Forelimb muscle (tissue), 1 donor: Measurements from ENCODE around the gene RASGRF2. TPM values are rescaled to one million over a fixed set of nuclear protein-coding genes. Genes with fewer than 3 reads are reported as not detected.

Source experiments
- DNase-seq: peaks from one replicate; pipeline ENCODE4 v3.0.0-alpha.2; 2013; ENCODE audit warnings: low read depth
- polyA plus RNA-seq: library from polyadenylated mRNA; unstranded; fragments of 120-200 nt; gene quantifications from one replicate; pipeline ENCODE4 v1.2.1, GENCODE V29; 2013; ENCODE audit not compliant: insufficient read length

Gene RASGRF2
- polyA plus RNA-seq, 1 donor = 0.82 TPM

DNA sequence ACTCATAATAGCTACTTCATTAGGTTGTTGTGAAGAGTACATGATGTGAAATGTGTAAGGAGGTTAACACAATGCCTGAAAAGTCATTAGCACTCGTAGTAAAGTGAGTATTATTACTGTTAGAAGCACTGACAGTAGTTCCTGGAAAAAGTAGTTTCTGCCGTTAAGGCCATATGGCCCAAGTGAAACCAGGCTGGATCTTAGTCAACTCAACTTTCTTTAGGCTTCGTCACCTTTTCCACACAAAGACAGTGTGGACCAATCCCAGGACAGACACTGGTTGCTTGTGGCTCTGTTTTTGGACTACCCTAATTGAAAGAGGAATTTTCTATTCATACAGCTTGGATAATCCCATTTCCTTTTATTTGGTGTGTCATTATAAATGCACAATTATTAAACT lies 243.6 kb downstream of the RASGRF2 start:
- DNase-seq = no peak

DNA sequence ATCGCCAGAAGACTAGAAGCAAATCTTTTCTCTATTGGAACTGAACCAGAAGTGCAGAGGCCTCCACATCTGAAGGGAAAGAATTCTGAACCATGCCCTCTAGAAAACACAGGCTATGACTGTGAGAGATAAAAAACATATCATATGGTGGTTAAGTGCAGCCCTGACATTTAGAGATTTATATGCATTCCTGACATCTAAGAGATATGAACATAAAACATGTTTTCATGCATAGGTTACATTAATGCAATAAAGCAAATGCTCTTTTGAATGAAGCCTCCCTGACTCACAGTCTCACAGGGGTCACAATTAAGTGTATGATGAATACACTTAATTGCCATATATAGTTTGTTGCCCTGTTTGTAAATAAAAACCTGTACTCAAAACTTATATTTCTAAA lies 244.0 kb downstream of the RASGRF2 start:
- DNase-seq = no peak

DNA sequence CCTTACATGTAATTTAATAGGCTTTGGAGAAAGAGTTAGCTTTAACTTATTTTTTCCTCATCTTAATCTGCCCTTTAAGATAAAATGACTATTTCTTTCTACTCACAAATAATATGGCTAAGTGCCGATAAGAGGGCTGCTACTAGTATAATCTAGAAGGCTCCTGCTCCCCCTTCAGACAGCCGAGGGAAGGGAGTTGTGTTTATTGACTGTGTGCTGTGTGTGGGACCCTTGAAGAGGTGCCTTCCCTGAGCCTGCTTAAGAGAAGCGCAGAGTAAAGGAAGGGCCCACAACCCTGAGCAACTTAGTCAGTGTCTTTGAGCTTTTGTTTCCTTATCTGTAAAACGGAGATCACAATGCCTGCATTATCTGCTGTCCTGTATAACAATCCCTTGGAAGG lies 244.9 kb downstream of the RASGRF2 start:
- no peak for DNase-seq

DNA sequence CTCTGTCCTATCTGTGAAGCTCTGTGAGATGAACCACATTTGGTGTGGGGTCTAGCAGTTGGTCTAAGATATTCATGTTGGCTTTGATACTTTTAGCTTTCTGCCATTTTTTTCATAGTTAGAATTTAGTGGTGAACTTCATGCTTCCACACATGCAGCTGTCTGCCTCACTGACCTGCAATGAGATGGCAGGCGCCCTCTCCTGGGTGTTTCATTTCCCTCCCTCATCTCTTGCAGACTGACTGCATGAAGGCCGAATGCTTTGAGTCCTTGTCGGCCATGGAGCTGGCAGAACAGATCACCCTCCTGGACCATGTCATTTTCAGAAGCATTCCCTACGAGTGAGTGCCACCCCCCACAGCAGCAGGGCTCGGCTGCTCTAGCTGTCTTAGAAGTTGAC lies 246.8 kb downstream of the RASGRF2 start:
- DNase-seq = no peak

DNA sequence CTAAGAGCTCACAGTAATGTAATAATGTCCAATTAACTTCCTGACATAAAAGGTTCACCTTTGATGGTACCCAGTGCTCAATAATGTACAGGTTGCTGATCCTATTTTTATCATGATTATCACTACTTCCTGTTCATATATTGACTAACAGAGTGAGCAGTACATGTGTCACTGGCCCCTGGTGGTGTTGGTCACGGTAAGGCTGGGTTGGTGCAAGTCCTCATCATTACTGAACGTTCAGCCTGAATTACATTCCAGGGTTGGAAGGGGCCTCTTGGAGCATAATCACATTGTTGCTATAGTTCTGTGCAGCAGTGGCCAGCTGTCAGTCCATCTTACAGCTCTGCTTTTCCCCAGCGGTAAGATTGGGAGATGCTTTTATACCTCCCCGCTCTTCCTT lies 248.7 kb downstream of the RASGRF2 start:
- DNase-seq = no peak

DNA sequence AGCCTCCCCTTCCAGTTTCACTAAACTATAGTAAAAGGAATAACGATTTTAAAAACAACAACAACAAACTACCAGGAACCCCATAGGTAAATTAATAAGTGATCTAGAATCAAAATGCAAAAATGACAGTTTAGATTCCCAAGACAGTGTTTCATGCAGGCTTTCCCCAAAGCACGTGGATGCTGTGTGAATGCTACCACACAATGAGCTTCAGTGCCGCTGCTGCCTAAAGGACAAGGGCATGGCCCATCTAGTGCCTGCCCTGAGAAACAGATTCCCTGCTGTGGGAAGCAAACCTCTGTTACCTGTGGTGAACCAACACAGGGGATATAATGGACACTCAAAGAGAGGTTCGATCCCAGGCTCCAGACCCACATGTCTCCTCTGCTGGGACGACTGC lies 249.2 kb downstream of the RASGRF2 start:
- no peak for DNase-seq

DNA sequence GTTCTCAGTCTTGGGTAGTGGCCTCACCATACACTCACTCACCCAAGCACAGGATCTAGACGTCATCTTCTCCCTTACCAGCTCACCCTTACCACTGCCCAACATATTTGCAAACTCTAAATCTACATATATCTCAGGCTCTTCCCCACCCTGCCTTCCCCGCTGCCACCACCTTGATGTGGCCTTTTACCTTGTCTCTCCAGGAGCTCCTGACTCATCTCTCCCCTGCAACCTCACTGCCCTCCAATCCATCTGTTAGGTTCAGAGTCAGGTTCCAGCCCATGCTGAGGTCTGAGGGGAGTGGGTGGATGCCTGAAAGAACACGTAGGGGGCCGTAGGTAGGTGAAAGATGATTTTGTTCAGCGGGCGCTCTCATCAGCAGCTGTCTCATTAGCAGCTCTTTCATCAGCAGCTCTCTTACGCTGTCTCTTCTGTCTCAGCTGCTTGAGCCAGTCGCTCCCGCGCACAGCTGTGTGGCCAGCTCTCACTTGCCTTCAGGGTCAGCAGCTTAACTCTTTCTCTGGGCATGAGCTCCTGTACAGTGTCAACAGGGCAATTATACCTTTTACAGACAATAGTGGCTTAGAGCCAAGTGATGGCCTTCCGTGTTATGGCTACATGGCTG lies 249.8 kb downstream of the RASGRF2 start:
- no peak for DNase-seq

DNA sequence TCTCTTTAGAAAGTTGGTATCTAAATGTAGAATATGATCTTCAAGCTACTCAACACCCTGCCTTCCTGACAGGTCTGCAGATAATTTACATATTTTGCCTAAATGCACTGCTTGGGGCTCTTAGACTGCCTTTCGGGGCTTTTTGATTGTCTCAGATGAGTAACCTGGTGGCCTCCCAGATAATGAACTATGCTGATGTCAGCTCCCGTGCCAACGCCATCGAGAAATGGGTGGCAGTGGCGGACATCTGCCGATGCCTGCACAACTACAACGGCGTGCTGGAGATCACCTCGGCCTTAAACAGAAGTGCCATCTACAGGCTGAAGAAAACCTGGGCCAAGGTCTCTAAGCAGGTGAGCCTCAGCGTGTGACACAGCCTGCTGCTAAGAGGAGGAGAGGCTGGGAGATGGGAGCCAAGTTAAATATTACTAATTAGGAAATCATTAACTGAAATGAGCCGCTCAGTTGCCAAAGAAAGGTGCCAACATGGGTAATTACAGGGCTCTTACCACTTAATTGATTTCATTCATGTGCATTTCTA lies 252.1 kb downstream of the RASGRF2 start:
- no peak for DNase-seq

DNA sequence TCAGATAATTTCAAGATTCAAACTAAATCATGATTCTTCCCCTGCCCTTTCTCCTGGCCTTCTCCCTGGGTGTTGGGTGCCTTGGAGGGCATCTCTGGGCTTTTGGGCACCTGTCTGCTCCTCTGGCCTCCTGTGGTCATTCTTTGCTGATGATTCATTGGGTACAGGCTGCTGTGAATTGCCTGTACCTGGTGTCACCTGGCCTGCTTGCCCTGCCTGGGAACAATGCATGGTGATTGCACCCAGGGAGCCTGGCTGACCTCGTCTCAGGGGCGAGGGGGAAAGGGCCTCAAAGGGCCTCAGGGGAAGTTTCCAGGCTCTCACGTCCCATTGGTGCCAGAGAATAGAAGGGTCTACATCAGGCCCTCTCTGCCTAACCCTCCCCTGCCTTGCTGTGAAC lies 252.9 kb downstream of the RASGRF2 start:
- no peak for DNase-seq

DNA sequence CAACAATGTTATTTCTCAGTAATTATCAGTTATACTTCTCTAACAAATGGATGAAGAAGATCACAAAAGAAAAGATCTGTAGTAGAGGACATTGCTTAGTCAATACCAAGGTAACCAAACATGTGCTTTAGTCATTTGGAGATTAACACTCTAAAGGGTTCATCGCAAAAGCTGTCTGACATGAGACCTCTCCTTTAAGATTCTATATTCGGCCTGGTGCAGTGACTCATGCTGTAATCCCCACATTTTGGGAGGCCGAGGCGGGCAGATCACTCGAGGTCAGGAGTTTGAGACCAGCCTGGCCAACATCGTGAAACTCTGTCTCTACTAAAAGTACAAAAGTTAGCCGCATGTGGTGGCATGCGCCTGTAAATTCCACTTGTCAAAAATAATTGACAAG lies 254.7 kb downstream of the RASGRF2 start:
- no peak for DNase-seq

DNA sequence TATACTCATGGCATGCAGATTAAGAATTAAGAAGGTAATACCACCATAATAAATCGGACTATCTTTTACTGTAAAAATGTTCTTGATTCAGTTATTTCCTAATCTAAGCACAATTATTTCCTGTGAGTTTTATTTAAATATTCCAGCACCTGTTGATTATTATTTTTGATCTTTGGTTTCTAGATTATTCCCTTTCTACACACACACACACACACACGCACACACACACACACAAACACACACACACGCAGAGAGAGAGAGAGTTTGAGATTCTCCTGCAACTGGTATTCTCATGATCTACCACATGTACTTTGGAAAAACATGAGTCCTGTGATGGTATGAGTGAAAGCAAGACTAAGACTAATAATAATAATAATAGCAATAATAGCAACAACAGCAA lies 256.0 kb downstream of the RASGRF2 start:
- no peak for DNase-seq

DNA sequence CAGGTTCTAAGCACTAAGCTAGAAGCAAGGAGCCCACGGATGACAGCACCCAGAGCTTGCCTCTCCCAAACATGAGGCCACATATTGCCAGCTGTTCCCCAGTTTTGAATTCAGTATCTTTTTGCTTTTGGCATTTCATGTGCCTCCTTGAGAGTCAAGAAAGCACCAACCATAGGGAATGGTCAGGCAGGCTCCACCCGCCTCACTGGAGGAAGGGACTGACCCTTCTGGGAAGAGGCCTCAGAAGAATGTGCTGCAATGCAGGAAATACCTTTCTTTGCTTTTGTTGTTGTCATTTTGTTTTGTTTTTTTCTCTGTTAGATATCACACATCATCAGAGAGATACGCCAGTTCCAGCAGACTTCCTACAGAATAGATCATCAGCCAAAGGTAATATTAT lies 259.2 kb downstream of the RASGRF2 start:
- DNase-seq = no peak

DNA sequence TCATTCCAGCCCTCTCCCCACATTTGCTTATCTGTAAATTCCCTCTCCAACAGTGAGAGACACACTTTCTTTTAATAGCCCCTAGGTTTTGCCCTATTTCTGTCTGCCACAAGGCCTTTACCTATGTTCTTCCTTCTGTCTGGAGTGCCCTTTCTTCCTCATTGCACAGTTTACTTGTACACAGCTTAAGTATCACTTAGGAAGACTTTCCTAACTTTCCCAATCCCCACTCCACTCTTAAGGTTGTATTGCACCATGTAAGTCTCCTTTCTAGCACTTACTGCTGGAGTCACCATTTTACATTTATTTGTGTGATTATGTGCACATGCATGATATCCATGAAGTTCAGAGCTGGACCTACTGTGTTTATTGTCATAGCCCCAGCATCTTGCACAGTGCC lies 262.1 kb downstream of the RASGRF2 start:
- DNase-seq = no peak

DNA sequence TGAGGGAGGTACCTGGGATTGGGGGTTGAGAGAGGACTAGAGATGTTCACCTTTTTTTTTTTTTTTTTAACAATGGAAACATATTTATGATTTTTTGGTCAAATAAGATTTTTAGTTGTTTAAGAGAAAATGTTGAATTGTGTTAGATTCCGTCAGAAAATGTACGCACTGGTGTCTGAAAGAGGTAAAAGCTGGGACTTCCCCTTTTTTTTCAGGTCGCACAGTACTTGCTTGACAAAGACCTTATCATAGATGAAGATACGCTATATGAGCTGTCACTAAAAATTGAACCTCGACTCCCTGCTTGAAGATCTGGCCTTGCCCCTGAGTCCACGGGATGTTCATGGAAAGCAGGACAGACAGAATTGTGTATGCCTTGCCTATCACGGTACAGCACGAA lies 265.3 kb downstream of the RASGRF2 start:
- no peak for DNase-seq

DNA sequence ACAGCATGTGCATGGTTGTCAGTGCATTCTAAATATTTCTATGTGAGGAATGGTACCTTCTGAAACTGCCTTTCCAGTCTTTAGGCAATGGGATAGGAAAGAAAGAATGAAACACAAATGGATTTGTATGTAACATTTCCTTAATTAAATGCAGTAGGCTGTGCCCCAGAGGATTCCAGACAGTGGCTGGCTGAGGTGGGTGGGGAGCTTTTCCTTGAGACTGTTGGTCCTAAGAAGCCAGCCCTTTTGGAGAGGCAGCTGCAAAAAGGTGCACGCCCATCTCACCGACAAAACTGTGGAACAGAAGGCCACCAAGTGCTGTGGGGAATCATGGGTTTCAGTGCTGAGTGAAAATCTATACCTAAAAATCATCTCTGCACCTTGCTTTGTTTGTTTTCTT lies 266.1 kb downstream of the RASGRF2 start:
- no peak for DNase-seq

DNA sequence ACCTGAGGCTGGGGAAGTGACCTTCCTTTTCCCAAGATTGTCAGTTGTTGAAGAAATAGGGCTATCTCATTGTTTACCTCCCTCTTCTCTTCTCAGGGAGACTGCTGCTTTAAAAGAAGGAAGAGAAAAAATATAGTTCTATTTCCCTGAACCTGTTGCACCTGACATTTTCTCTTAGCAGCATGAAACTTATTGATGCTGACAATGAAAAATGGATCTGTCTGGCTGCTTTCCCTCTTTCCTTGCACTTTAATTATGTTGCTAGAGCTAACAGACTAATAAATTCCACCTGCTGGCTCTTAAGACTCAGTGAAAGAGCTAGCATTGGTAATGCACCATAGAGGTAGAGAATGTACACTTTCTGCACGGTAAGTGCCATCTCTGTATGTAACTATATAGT lies 266.8 kb downstream of the RASGRF2 start:
- DNase-seq = no peak

DNA sequence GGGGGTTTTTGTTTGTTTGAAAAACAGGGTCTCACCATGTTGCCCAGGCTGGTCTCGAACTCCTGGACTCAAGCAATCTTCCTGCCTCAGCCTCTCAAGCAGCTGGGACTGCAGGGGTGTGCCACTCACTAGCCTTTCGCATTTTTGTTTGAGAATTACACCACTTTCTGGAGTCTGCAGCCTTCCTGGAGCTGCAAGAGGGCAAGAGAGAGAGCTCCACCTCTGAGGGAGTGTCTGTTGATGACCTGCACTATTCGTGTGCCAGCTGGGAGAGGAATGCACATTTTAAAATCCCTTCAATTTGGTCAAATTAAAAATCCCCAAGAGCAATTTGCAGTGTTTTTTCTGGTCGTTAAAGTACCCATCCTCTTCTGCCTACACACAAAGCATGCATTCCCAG lies 267.9 kb downstream of the RASGRF2 start:
- no peak for DNase-seq

DNA sequence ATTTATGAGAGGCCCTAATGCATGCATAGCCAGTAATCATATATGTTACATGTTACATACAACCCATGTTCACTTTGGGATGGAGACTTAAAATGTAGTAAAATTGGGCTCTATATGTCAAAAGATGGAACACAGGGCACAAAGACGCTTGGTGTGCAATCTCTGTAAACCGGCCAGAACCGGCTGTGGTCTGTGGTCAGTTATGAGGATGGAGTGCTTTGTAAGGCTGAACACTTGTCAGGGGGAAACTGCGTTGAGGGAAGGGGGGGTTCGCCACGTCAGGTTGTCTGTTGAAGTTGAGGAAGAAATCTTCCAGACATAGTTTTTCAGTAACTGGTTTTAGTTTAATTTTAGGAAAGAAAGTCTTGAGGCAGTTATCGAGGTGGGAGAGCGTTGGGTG lies 270.3 kb downstream of the RASGRF2 start:
- DNase-seq = no peak

DNA sequence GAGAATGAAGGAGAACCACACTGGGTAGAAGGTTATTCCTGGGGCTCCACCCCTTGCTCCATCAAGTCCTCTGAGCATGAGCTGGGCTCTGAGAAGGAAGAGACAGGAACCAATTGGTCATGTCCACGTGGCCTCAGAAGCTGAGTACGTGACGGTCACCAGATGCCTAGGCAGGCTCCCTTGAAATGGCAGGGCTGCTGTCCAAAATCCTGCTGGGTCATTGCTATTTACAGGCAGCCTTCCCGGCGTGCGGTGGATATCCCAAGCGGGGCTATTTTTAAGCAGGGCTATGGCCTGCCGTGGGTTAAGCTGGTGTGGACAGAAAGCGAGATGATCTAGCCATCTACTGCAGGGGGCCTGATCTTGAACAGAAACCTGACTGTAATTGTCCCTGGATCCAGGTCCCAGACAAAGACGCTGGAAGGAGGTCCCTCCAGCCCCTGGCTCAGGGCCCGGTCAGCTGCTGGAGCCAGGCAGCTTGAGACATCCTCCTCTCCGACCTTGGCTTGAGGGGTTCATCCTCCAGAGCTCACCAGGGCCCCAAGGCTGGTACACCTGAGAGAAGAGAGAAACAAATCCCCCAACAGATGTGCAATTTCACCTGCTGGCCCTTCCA lies 272.4 kb downstream of the RASGRF2 start:
- no peak for DNase-seq

DNA sequence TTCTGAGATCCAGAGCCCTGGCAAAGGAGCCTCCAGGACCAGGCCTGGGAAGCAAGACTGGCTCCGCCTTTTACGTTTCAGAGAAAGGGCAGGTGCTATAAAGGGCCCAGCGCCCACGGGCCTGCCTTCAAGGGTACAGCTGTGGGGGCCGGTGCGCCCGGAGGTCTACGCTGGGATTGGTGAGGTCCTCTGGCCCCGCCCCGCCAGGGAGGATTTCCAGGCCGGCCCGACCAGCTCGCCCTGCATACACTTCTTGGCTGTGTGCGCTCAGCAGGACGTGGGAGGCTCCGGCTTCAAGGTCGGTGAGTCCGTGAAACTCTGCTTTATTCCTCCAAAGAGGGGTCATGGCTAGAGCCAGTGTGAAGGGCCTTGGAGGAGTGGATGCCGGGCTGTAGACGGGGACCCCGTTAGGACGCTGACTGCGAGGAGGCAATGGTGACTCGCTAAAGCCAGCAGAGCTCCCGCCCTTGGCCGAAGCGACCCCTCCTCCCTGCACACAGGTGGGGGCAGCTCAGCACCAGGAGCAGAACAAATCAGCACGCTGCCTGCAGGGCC lies 273.0 kb downstream of the RASGRF2 start, which contains the start of gene CKMT2:
Gene CKMT2 (plus strand): TSS at position 243 of the 555 bp plus-strand sequence. CDS start 17,811 bp downstream, outside the sequence.
- DNase-seq = no peak

DNA sequence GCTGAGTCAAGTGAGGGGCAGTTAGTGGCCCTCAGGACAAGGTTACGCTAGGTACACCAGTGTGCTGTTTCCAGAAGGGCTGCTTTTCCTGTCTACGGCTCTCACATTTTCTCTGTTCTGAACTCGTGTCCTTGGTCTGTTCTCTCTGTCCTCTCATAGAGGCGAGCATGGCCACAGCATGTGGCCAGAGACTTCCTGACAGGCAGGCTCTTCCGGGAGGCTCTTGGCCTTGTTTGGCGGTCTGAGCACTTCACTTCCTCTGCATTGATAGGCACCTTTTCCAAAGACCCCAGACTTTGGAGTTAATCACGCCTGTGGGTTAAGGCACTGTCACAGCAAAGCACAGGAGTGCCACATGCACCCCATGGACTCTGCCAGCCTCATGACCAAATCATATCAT lies 274.1 kb downstream of the RASGRF2 start:
- DNase-seq = no peak

DNA sequence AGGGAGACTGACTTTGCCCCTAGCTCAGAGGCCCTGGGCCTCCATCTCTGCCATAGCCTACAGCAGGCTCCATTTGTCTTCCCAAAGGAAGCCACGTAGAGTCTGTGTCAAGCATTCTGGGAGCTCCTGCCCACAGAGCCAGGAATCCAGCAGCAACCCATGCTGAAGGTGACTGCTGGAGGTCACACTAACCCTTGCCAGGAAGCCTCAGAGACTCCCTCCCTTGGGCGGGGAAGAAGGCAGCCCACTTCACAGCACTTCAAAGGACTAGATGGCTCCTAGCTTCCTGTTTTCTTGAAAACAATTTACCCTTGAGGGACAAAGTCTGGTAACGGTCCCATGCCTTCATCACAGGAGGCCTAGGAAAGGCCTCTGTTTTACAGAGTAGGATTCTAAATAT lies 274.6 kb downstream of the RASGRF2 start:
- no peak for DNase-seq
